Brain microvascular endothelial cell (primary cell): ENCODE measurements around the gene CLEC20A.
A peak's percentile ranks its signal among the peaks of the same experiment; 100 is the strongest.

Experiments used
- DNase-seq: peaks from one replicate; pipeline ENCODE4 v3.0.0-alpha.2; 2020
- H3K27ac ChIP-seq: fragments of 250-450 bp; sonication (Bioruptor Pico); 2 replicates; pipeline ENCODE4 v1.5.1; 2020; ENCODE audit warnings: mild to moderate bottlenecking, moderate library complexity
- H3K27me3 ChIP-seq: fragments of 250-450 bp; sonication (Bioruptor Pico); replicated peaks from 2 replicates; pipeline ENCODE4 v1.5.1; 2020; ENCODE audit warnings: mild to moderate bottlenecking
- H3K36me3 ChIP-seq: fragments of 250-450 bp; sonication (Bioruptor Pico); replicated peaks from 2 replicates; pipeline ENCODE4 v1.5.1; 2020; ENCODE audit warnings: mild to moderate bottlenecking
- H3K4me3 ChIP-seq: 2 replicates; pipeline ENCODE4 v1.5.1; 2011; ENCODE audit warnings: low read depth, mild to moderate bottlenecking, control low read depth, low read length, moderate library complexity
- in situ Hi-C: cut with HindIII; loops from 2 replicates; pipeline ENCODE4 v1.10.0; 2017; ENCODE audit warnings: low sequenced_read_pairs, low pct_ligation_motif_present
- TF ChIP-seq, protein P1 (sequence below): IDR thresholded peaks from 2 replicates; pipeline ENCODE4 v1.5.1; 2011; ENCODE audit warnings: low read depth, mild to moderate bottlenecking, moderate library complexity, low read length, control low read depth, inconsistent platforms; ENCODE audit errors: missing control alignments

CLEC20A gene

DNA sequence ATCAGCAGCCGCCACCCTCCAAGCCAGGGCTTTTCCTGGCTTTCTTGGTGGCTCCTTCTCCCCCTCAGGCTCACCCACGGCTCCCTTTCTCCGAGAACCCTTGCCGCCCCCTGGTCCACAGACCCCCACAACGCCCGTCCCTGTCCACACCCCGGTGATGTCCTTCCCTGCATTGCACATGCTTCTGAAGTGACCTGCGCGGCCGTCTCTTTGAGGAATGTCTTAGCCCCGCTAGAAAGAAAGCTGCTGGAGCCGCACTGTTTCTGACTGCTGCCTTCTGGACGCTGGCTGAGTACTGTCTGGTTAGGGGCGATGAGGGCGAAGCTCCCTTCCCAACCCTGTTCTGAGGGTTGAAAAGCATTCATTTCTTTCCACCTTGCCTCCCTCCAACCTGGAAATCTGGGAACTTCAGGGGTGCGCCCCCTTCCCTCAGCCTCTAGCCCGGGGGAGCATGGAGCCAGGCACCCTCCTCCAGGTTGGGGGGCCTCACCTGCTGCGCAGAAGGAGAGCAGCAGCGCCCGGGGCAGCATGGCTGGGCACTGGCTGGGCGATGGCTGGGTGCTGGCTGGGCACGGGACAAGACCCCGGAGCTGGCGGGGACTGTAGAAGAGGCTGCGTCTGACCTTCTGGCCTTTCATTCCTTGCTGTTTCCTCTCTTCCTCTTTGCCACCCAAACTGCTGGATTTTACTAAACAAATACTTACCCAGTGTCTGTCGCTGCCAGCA lies at the start of gene CLEC20A:
Gene CLEC20A (minus strand): TSS at position 555 of the 726 bp plus-strand sequence. CDS start 25 bp downstream, at position 530.
- Histone ChIP-seq H3K27me3 (no peaks in the 10 kb centered on the region), H3K4me3 (no peak within 1 kb of the TSS), H3K36me3 (no peaks in the 10 kb centered on the region), H3K27ac (no peak within 1 kb of the TSS)
- TF ChIP-seq, protein P1, sequence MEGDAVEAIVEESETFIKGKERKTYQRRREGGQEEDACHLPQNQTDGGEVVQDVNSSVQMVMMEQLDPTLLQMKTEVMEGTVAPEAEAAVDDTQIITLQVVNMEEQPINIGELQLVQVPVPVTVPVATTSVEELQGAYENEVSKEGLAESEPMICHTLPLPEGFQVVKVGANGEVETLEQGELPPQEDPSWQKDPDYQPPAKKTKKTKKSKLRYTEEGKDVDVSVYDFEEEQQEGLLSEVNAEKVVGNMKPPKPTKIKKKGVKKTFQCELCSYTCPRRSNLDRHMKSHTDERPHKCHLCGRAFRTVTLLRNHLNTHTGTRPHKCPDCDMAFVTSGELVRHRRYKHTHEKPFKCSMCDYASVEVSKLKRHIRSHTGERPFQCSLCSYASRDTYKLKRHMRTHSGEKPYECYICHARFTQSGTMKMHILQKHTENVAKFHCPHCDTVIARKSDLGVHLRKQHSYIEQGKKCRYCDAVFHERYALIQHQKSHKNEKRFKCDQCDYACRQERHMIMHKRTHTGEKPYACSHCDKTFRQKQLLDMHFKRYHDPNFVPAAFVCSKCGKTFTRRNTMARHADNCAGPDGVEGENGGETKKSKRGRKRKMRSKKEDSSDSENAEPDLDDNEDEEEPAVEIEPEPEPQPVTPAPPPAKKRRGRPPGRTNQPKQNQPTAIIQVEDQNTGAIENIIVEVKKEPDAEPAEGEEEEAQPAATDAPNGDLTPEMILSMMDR: no peak
- in situ Hi-C loops: no loop called here
- no peak for DNase-seq

DNA sequence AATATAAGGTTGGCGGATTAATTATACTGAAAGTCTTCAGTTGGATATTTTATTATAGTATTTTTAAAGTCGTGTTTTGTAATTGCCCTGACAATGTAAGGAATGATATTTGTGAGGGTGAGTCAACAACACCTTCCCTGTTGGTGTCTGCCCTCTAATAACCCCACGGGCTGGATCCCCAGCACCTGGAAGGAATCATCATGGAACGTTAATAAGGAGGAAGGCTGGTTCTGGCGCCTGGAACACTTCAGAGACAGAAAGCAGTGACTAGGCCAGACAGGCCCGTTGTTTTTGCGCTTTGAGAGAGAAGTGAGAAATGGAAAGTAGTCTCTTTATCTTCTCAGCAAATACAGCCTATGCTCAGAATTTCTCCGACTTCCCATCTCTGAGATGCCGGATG lies 47.8 kb upstream of the CLEC20A start:
- H3K36me3 ChIP-seq: no peaks in the 10 kb centered on the region
- no peak overlapping the region for H3K4me3 ChIP-seq
- in situ Hi-C loops: loop anchor here (25.0 kb wide), 1 partner anchor 468 kb away; no protein-coding TSS in a partner anchor
- no peak overlapping the region for H3K27ac ChIP-seq
- no peaks in the 10 kb centered on the region for H3K27me3 ChIP-seq
- no peak for DNase-seq
- TF ChIP-seq, protein P1: no peak

DNA sequence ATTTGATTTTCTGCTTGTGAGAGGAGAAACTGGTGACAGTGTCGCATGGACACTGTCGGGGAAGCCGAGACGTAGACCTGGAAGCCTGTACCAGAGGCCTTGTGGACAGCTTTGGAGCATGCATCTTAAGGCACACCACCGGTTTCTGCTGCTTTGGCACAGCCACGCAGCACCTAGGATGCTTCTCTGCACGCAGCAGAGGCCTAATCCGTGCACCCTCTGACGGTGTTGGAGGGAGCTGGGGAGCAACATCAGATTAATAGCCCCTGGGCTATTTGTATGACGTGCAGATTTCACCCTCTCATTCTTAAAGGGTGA lies 46.5 kb upstream of the CLEC20A start:
- H3K27me3 ChIP-seq: no peaks in the 10 kb centered on the region
- no peak for DNase-seq
- H3K4me3 ChIP-seq: peak overlapping the region; percentile 82
- H3K27ac ChIP-seq: no peak overlapping the region
- in situ Hi-C loops: loop anchor here (25.0 kb wide), 1 partner anchor 469 kb away; no protein-coding TSS in a partner anchor
- TF ChIP-seq, protein P1: no peak
- no peaks in the 10 kb centered on the region for H3K36me3 ChIP-seq

DNA sequence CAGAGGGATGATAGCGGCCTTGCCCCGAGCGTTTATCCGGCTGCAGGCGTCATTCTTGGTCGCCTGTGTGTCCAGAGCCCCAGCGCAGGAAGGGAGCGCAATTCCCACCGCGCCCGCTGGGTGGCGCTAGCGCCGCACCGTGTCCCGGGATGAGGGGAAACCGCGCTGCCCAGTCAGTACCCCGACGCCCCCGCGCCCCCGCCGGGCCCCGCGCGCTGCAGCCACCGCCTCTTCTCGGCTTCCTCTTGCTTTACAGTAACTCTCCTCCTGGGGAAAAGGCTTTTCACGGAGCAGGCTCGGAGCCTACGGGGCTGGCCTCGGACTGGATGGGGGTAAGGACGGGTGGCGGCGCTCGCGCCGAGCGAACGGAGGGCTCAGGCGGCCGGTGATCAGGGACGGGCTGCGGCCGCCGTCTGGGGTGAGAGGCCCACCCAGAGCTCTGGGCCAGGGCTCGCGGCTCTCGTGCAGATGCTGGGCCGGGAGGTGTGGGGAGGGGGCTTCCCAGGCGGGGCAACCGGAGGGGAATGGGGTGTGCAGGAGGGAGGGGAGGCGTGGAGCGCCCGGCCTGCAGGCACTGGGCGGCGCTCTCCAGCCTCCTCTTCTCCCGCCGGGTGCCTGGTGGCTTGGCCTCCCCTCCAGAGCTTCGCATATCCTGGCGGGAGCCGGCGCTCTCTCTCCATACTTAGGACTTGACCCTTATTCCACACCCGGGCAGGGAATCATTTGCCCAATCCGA lies 46.0 kb upstream of the CLEC20A start:
- Histone ChIP-seq H3K36me3 (no peaks in the 10 kb centered on the region), H3K4me3 (peak overlapping the region; percentile 82), H3K27me3 (no peaks in the 10 kb centered on the region), H3K27ac (no peak overlapping the region)
- in situ Hi-C loops: loop anchor here (25.0 kb wide), 1 partner anchor 470 kb away; no protein-coding TSS in a partner anchor
- peak; percentile 81 for DNase-seq
- TF ChIP-seq, protein P1: peak; percentile 84

DNA sequence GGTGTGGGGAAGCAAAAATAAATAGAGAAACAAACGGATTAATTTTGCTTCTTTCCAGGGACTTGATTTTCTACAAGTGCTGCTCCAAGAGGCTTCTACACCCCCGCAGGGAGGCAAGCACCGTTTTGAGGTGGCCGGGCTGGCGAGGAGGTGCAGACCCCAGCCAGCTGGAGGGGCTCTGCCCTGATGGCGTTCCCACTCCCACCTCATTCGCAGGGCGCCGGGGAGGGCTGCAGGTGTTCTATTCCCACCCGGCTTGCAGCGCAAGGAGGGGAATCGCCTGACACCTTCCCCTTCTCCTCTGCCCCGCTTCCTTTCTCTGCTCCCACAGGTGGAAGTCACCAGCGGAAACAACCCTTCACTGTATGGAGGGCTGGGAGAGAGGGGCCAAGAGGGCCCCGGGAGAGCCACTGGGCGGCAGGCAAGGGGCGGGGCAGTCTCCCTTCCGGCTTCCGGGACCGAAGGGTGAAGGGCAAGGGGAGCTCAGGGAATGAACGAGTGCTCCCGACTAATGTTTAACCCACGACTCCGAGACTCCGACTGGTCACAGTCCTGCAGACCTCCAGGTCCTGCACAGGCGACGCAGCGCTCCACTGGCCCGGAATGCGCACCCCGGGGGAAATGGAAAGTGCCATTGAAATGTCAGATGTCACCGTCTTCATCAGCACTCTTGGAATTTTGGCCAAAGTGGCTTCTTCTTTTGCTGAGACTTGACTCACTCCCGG lies 45.2 kb upstream of the CLEC20A start:
- H3K27ac ChIP-seq: no peak overlapping the region
- no peaks in the 10 kb centered on the region for H3K36me3 ChIP-seq
- in situ Hi-C loops: loop anchor here (25.0 kb wide), 1 partner anchor 470 kb away; no protein-coding TSS in a partner anchor
- peak overlapping the region; percentile 82 for H3K4me3 ChIP-seq
- TF ChIP-seq, protein P1: no peak
- H3K27me3 ChIP-seq: no peaks in the 10 kb centered on the region
- no peak for DNase-seq
